Measurements from ENCODE around the gene TNXB.
"Not testable (repeated sequence)": the region's sequence is repeated elsewhere in the genome, so short reads cannot be mapped to it uniquely, and the experiment has no call there.

DNA sequence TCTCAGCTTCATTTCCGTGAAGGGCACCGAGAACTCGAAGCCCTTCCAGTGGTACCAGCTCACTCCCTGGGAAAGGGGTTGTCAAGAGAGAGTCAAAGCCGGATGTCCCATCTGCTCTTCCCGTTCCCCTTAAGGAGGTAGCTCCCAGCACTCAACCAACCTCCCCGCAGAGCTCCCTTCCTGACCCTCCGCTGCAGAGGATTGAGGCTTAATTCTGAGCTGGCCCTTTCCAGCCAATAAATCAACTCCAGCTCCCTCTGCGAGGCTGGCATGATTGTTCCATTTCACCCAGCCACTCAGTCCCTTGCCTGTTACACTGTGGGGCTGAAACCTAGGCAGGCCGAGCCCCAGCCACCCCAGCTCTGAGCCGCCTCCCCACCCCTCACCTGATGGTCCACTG, 67.8 kb downstream of the TNXB start:
- TF ChIP-seq, protein P1, sequence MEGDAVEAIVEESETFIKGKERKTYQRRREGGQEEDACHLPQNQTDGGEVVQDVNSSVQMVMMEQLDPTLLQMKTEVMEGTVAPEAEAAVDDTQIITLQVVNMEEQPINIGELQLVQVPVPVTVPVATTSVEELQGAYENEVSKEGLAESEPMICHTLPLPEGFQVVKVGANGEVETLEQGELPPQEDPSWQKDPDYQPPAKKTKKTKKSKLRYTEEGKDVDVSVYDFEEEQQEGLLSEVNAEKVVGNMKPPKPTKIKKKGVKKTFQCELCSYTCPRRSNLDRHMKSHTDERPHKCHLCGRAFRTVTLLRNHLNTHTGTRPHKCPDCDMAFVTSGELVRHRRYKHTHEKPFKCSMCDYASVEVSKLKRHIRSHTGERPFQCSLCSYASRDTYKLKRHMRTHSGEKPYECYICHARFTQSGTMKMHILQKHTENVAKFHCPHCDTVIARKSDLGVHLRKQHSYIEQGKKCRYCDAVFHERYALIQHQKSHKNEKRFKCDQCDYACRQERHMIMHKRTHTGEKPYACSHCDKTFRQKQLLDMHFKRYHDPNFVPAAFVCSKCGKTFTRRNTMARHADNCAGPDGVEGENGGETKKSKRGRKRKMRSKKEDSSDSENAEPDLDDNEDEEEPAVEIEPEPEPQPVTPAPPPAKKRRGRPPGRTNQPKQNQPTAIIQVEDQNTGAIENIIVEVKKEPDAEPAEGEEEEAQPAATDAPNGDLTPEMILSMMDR (IDR thresholded peaks at IDR 0.05): not testable (repeated sequence)
- TF ChIP-seq POLR2A (IDR thresholded peaks at IDR 0.05): not testable (repeated sequence)
